Activated CD4-positive, alpha-beta T cell treated with anti-CD3 and anti-CD28 coated beads for 1 hour (primary cell): ENCODE data around the gene ABR.
A peak's percentile ranks its signal among the peaks of the same experiment; 100 is the strongest.
"Not testable (repeated sequence)": the region's sequence is repeated elsewhere in the genome, so short reads cannot be mapped to it uniquely, and the experiment has no call there.

Source experiments
- DNase-seq: peaks from one replicate; pipeline ENCODE4 v3.0.0-alpha.2; 2020

ABR gene

DNA sequence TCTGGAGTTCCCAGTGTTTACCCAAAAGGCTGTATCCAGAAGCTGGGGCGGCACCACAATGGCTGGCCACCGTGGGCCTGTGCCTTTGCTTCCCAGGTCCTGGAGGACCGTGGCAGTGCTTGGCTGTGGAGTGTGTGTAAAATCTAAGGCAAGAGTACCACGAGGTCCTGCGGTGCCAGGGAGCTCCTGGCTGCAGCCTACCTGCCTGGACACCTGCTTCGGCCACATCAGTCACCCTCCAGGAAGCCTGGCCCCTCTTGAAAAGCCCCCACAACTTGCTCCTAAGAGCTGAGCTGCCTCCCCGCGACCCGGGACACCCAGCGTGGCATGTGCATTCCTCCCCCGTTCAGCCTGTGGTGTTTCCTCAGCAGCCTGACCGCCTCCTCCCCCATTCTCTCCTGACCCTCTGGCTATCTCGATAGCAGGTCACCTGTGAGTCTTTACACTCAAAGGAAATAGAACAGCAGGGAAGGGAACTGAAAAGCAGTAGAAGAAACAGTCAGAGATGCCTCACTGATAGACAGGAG, 174.9 kb downstream of the ABR start:
- no peak for DNase-seq

DNA sequence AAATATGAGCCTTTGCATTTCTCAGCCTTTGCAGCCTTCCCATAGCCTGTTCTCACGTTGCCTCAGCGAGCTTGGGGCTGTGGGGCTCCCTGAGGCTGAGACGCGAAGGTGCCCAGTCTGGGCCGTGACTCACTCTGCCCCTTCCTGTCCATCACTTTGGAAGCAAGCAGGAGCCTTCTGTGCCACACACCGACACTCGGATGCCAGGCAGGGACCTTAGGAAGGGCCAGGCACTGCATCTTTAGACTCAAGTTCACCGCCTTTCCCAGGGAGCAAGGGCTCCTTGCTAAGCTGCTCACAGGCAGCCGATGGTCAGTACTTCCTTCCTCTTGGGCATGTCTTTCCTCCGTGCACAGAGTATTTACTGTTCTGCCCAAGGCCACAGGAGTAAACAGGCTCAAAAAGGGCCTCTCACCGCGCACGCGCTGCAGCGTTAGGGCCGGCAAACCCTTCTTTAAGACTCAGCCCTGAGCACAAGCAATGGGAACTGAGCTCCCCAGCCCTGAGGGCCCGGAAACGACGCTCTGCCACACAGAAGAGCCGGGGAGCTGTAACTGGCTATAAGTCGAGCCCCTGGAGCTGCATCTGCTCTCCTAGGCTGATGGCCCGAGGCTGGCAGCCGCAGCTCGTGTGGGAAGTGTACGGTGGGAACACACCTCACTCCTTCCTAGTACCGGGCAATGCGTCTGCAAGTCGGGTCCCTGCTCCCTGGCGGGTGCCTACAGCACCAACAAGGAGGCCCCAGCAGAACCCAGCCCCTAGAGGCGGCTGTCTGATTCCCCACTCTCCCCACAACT, 175.6 kb downstream of the ABR start:
- DNase-seq: no peak

DNA sequence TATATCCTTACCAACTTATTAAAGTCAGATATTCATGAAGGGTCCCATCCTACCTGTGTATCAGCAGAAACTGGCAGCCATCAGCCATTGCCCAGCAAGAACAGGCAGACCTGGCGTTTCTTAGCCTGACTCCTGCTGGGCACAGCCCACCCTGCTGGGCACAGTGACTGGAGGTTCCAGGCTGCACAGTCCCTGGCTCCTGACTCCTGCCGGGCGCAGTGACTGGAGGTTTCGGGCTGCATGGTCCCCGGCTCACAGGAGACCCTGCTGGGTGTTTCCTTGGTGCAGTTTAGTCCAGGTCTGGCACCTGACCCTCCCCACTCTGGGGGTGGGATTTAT, 176.2 kb downstream of the ABR start:
- no peak for DNase-seq

DNA sequence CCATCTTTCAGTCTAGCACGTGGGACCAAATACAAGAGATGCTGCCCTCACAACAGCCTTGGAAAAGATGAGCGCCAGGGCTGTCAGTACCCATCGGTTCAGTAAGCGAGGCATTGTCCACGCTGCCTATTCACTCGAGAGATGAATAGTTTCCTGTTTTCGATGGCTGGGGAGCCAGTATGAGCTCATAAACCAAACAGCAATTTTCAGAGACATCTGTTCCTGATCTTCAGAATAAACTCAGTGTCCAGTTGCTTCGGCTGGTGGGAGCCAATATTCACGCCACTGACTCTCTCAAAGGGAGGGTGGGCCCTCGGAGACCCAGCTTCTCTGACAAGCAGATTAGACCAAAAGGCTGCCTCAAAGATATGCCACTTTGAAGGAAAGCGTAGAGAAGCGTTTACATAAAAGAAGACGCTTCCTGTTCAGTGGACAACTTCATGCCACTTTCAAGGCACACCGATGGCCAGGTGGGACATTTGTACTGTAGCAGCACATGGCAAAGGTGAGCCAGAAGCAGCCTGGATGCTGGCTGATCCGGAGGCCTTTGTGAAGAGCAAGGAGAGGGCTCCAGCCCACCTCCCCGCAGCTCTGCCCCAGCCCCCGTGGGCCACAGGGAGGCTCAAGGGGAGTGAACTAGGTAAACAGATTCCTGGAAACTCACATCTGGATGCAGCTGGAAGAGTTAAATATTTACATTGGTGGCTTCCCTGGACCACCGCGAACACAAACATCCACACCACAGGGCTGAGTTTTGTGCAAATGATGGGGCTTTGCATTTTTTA, 176.8 kb downstream of the ABR start:
- no peak for DNase-seq

DNA sequence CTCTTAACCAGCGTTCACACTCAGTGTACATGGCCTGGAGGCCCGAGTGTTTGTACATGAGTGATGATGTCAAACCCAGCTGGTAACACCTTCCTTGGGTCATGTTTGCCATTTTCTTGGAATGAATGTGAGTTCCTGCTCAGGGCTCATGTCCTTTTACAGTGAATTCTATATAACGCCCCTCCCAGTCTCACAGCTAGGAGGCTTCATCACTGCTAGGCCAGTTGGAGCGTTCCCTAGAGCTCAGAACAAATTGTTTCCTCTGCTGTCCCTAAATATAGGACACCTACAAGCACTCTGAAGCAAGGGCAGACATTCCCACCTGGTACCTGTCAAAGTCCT, 177.4 kb downstream of the ABR start:
- DNase-seq: no peak

DNA sequence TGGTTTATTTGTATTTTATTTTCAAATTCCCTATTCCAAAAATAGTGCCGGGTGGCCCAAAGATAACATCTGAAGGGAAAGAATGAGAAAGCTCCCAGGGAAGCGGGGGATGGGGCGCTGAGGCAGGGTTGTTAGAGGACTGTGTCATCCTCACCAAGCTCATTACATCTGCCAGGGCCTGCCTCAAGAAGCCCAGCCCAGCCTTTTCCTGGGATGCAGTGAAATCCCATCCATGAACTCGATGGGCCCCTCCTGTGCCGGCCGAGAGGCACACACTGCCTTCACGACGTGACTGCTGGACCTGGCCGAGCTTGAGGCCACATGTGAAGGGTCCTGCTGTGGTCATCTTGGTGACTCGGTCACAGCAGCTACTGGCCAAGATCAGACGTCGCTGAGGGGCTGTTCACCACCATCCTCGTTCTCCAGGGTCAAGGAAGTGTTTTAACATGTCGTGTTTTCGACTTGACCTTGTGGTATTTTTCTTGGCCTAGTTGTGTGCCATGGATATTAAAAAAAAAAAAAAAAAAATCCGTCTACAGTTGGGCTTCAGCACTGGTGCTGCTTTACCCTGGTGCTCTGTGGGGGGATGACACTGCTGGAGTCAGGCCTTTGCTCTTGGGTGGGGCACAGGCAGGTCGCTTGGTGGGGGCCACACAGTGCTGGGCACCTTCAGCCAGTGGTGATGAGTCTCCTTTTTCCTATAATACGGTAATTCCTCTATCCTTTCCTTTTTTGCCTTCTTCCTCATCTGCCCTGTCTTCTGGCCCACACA, 178.0 kb downstream of the ABR start:
- DNase-seq: no peak

DNA sequence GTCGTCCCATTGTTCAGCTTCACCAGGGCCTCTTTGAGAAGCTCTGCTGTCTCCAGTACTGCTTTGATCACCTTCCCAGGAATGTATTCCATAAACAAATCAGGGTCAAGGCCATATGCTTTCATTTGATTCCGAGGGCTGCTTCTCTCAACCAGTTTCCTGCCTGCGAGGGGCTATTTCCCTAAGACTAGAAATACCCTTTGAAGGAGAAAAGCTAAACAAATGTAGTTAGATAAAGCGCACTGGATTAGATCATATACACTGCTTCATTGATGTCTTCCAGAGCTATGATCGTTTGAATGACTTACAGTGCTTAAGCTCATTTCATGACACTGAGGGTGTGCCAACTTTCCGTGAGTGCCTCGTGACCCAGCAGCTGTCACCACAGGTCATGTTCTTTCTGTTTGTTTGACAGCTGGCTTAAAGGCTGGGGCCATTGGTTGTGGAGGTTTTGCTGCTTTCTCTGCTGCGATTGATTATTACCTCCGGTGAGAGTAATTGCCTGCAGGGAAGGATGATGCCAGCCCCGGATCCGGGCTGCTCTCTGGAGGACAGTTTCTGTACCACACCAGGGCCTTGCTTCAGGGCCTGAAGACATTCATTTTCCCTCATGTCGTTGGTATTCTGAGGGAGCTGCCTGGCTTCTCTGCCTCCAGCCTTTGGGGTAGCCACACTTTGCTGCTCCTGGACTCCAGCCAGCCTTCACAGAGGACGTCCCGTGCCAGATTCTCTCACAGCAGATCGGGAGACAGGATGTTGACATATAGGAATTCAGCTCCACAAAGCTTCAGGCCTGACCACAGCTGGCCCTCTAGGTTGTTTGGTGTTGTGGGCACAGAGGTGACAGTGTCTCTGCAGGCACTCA, 179.0 kb downstream of the ABR start:
- no peak for DNase-seq

DNA sequence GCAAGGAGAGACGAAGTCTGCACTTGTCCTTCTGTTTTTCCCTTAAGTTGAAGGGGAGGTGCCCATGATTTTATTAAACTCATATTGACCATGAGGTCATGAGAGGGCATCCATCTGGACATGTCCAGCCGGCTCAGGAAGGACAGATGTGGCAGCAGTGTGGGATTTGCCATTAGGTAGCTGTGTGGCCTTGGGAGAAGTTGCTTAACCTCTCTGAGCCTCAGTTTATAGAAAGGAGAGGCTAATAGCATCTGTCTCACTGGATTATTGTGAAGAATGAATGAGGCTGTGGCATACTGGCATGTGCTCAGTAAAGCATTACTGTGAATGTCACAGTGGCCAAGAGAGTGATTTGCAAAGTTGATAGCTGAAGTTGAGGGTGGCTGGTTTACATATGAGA, 181.7 kb downstream of the ABR start:
- no peak for DNase-seq

DNA sequence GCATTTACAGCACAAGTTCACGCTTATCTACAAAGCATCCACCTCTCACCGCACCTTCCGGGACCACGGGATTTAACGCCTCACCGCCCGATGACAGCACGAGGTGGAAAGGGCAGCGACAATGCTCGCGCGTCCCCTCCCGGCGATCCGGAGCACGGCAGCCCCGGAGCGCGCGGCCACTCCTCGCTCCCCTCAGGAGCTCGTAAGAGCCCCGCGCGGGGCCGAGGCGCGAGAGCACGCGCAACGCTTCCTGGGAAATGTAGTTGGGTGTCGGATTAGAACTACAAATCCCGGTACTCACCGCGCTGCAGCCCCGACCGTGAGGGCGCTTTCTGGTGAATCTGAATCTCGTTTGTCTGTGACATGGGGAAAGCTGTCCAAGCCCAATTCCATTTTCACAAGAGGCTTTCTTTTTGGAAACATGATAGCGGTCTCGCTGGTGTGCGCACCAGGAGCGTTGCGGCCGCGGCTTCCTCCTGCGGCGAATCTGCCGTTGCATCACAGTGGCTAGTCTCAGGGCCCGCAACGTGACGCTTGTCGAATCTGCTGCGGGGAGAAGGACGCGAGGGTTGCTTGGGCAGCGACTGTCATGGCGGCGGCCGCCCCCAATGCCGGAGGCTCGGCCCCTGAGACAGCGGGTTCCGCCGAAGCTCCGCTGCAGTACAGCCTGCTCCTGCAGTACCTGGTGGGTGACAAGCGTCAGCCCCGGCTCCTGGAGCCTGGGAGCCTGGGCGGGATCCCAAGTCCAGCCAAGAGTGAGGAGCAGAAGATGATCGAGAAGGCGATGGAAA, 183.0 kb downstream of the ABR start, which contains the start of gene TIMM22:
TSS of gene TIMM22 (plus strand) at position 576 of the 791 bp plus-strand sequence. CDS start at position 590, 14 bp downstream.
- DNase-seq: peak; percentile 87

DNA sequence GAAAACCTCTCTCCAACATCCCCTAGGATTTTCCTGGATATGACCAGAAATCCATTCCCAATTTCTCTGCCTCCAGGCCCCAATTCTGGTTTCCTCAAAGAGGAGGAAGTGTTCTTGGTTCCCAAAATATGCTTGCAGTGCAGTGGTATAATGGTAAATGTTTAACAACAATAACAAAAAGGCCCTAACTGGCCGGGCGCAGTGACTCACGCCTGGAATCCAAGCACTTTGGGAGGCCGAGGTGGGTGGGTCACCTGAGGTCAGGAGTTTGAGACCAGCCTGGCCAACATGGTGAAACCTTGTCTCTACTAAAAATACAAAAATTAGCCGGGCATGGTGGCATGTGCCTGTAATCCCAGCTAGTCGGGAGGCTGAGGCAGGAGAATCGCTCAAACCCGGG, 184.5 kb downstream of the ABR start:
- DNase-seq: not testable (repeated sequence)

DNA sequence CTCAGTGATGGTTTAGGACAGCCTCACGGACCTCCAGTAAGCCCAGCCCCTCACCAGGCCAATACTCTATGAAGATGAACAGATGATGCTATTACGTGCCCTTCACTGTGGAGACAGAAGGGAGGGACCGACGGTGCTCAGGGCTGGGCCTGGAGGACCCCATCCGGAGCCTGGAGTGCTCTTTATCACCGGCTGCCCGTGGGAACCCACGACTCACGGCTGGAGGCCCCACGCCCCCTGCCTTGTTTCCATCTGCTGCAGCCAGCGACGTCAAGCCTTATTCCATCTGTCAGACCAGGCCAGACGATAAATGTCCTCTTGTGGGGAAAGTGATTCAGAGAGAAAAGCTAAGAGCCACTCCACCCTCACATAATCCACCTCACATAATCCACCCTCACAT, 186.8 kb downstream of the ABR start:
- no peak for DNase-seq

DNA sequence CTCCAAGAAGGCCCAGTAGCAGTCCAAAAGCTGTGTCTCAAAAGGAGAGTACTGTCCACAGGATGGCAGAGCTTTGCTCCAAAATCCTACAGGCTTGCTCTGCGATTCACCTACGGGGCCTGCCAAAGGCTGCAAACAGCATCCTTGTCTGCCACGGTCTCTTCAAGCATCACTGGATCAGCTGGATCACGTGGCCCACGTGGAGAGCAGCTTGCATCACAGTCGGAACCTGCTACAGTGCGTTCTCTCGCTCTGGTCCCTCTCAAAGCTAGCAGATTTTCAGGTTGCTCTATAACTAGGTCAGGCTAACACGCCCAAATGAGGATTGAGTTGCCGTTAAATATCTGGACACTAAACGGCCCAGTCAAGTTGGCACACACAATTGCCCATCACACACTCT, 191.2 kb downstream of the ABR start:
- no peak for DNase-seq

DNA sequence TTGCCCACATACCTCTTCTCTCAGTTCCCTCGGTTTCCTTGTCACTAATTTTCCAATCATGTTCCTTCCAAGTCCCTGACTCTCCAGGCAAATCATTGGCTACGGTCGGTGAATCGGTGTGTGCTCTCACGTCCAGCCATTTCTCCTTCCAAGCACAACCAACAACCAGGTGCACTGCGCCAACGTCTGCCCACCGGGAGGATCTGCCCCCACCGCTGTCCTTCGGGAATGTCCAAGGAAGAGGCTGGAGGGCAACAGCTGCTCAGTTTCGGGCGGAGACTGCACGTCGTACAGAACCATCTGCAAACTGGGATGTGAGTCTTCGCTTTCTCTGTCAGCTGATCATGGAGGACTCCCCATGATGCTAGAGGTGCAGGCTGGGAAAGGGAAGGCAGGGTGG, 191.8 kb downstream of the ABR start:
- no peak for DNase-seq

DNA sequence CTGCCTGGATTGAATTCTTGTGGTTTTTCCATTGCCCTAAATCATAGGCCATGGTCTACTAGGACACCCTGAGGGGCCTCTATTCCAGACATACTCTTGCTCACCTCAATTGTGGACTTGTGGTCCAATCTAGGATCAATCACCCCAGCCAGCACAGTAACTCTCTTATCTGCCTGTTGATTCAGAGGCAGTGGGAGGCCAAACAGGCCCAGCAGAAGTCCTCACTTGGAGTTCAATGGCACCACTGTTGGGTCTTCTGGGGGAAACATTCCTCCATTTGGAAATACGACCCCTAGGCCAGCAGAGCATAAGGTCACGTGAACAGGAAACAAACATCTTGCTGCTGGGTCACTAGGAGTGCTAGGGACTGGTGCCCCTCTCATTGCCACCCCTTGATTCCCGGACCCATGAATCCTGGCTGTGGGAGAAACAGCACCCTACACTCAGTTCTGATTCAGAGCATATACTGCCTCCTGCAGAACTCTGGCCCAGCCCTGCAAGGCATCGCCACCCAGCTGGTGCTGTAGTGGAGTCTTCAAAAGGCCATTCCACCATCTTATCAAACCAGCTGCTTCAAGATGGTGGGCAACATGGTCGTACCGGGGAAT, 193.4 kb downstream of the ABR start:
- DNase-seq: no peak

DNA sequence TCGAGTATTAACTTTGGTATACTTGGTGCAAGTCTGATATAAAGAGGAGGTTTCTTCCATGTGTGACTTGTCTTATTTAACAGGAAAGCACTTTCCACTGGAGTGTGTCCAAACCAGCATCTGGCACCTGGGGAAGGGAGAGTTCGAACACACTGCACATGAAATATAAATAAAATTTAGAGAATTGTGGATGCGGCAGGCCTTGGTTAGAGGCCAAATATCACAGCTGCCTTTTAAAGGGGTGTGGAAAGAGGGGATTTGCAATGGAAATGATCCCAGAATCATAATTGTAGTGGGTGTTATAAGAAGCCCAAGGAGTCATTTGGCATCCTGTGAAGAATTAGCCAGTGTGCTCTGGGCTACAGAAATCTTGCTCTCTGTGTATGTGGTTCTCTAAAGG, 195.9 kb downstream of the ABR start:
- DNase-seq: no peak

DNA sequence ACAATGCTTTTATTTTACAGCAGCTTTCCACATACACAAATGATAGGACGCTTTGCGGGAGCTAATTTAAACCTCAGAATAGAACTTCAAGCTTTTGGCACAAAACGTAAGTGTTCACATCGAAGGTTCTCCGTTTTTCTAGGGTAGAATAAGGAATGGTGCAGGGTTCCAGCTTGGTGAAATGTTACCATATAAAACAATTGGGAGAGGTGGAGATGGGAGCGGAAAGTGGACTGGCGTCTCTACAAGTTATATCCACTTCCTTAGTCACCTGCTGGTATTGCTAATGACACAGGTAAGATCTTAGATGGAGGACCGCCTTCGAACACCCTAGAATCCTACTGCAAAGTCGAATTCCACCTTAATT, 198.5 kb downstream of the ABR start:
- DNase-seq: no peak

DNA sequence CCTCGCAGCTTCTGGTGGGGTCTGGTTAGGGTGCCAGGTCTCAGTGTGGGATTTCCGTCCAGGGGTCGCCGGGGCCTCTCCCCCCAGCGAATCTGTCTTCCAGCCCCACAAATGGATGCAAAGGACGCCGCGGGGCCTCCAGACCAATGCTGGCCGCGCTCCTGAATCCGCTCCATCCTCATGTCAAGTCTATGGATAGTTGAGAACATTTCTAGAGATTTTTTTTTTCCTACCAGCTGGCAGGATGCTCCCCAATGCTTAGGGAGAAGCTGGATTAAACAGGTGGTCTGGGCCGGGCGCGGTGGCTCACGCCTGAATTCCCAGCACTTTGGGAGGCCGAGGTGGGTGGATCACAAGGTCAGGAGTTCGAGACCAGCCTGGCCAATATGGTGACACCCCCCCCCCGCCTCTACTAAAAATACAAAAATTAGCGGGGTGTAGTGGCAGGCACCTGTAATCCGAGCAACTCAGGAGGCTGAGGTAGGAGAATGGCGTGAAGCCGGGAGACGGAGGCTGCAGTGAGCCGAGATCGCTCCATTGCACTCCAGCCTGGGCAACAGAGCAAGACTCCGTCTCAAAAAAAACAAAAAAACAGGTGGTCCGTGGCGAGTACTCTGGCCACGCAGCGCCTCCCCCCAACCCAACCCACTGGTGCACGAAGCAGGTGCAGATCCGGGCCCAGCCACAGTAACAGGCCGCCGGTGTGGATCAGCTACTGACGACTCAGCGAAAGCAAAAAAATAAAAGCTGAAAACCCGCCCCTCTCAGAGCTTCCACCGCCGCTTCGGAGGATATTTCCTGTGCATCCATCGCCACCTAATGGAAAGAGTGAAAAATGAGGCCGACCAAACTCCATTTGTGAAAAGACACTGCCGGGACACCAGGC, 199.1 kb downstream of the ABR start:
- peak; percentile 69 for DNase-seq

DNA sequence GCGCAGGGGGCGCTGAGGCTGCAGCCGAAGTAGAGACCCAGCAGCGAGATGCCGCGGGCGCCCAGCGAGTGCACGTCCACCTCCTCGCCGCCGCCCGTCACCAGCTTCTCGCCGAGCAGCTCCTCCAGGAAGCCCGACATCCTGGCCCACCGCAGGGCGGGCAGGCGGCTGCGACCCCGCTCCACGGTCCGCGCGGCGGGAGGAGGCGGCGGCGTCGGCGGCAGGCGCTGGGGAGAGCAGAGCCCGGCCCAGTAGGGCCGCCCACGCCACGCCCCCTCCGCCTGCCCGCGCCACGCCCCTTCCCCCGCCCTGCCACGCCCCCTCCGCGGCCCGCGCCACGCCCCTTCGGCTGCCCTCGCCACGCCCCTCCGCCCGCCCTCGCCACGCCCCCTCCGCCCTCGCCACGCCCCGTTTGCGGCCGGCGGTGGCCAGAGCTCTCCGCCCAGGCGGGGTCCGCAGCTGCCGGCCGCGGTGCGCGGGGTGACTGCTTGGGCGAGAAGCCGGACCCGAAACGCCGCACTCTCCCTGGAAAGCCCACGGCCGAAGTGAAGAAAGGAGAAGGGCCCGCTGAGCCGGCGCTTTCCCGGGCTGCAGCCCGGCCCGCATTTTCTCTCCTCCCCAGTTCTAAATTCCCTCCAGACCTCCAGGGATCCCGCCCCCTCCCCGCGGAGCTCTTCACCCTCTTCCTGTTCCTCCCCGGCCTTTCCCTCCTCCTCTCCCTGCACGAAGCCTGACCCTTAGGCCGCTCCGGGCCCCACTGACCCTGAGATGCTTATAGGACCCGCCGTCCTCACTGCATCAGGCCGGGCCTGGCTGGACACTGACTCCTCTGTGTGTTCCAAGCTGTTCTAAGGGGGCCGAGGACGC, 200.0 kb downstream of the ABR start, which contains the start of gene NXN:
TSS of gene NXN (minus strand) at position 238 of the 867 bp plus-strand sequence.
- DNase-seq: peak; percentile 85

DNA sequence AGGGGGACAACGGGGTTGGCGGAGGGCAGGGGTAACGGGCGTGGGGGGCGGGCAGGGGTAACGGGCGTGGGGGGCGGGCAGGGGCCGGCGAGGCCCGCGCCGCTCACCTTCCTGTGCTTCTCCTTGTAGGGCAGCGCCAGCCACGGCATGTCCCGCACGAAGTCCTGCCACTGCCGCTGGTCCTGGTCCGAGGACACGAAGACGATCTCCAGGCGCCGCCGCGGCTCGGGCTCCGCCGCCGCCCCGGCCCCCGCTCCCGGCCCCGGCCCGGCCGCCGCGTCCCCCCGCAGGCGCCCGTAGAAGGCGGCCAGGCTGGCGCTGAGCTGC, 200.6 kb downstream of the ABR start:
- DNase-seq: peak; percentile 9
